Kidney epithelial cell (primary cell): ENCODE measurements around the gene PHF2. TPM values are rescaled to one million over a fixed set of nuclear protein-coding genes. Genes with fewer than 3 reads are reported as not detected.

Experiments
- DNase-seq: peaks from one replicate; pipeline ENCODE4 v3.0.0-alpha.2; 2010; ENCODE audit warnings: low read depth
- H3K27me3 ChIP-seq: 2 replicates; pipeline ENCODE4 v1.6.0; 2011; ENCODE audit warnings: low read length; ENCODE audit not compliant: control insufficient read depth, insufficient read depth
- H3K36me3 ChIP-seq: 2 replicates; pipeline ENCODE4 v1.5.1; 2011; ENCODE audit warnings: low read length; ENCODE audit not compliant: control insufficient read depth, insufficient read depth
- H3K4me3 ChIP-seq: 2 replicates; pipeline ENCODE4 v1.5.1; 2011; ENCODE audit warnings: low read depth, mild to moderate bottlenecking, control low read depth, low read length
- total RNA-seq: library from RNA; depleted of rRNA; stranded (reverse); fragments of >200 nt; gene quantifications from 2 replicates; pipeline ENCODE4 v1.2.3, GENCODE V29; 2015
- TF ChIP-seq, protein P1 (sequence below): IDR thresholded peaks from 2 replicates; pipeline ENCODE4 v1.5.1; 2011; ENCODE audit warnings: mild to moderate bottlenecking, moderate library complexity, low read length, control low read depth, inconsistent platforms; ENCODE audit not compliant: insufficient read depth, poor library complexity, severe bottlenecking

Gene PHF2
- total RNA-seq, result 20.4 and 22.3 TPM in 2 replicates

DNA sequence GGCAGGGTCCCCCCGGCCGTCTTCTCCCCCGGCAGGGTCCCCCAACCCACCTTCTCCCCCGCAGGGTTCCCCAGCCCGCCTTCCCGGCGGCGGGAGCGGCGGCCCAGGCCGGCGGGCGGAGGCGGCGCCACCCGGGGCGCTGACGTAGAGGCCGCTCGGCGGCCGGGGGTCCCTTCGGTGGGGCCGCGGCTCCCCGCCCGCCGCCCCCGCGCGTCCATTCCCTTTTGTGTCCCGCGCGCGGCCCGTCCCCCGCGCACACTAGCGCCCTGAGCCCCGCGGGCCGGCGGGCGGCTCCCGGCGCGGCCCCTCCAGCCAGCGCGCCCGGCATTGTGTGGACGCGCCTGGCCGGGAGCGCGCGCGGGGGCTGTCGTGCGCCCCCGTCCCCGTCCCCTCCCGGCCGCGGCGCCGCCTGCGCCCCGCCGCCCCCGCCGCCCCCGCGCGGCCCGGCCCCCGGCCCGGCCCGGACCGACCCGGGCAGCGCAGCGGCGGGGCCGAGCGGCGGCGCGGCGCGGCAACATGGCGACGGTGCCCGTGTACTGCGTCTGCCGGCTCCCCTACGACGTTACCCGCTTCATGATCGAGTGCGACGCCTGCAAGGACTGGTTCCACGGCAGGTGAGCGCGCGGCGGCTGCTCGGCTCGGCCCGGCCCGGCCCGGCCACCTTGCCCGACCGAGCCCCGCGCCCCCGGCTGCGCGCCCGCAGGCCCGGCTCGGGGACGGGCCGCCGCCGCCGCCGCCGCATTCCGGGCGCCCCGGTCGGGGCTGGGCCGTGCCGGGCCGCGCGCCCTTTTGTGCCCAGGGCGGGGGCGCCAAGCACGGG is at the start of gene PHF2:
TSS of gene PHF2 (plus strand) at position 327 of the 820 bp plus-strand sequence. CDS start at position 517, 190 bp downstream.
- no peaks in the 10 kb centered on the region for H3K27me3 ChIP-seq

DNA sequence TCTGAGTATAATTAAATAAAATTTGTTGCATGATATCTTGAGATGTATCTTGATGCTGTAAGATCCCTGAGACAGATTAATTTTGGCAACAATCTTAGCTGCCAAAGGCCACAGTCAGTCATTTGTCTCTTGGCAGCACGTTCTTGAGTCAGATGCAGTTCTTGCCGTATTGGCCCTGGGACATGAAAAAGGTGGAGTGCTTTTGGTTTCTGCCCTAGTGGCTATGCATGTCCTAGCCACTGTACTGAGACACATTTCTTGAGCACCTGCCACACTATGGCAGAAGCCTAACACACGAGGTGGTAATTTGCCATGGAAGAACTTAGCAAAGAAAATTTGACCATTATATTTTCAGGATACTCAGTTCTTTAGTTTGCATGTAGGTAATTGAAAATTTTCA is 45.0 kb upstream of the PHF2 start:
- no peak for DNase-seq
- TF ChIP-seq, protein P1, sequence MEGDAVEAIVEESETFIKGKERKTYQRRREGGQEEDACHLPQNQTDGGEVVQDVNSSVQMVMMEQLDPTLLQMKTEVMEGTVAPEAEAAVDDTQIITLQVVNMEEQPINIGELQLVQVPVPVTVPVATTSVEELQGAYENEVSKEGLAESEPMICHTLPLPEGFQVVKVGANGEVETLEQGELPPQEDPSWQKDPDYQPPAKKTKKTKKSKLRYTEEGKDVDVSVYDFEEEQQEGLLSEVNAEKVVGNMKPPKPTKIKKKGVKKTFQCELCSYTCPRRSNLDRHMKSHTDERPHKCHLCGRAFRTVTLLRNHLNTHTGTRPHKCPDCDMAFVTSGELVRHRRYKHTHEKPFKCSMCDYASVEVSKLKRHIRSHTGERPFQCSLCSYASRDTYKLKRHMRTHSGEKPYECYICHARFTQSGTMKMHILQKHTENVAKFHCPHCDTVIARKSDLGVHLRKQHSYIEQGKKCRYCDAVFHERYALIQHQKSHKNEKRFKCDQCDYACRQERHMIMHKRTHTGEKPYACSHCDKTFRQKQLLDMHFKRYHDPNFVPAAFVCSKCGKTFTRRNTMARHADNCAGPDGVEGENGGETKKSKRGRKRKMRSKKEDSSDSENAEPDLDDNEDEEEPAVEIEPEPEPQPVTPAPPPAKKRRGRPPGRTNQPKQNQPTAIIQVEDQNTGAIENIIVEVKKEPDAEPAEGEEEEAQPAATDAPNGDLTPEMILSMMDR, result no peak
- H3K4me3 ChIP-seq, result no peak overlapping the region
- no peaks in the 10 kb centered on the region for H3K27me3 ChIP-seq
- no peaks in the 10 kb centered on the region for H3K36me3 ChIP-seq

More for the DNA sequence above, at the start of gene PHF2:
- H3K36me3 ChIP-seq, result no peaks in the 10 kb centered on the region
- no peak for DNase-seq
- H3K4me3 ChIP-seq, result peak within 1 kb of the TSS; percentile 68
- TF ChIP-seq, protein P1, result no peak

DNA sequence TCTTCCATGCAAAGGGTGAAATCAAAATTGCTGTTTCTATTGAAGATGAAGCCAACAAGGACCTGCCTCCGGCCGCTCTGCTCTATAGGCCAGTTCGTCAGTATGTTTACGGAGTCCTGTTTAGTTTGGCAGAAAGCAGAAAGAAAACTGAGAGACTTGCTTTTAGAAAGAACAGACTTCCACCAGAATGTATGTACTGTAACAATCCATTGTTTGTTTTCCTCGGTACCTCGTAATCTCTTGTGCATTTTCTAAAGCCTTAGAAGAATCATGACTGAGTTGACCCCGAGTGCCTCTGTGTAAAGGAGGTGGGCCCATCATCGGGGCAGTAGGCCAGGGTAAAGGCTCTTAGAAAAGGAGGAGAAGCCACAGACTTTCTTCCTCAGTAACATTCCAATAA is 44.2 kb upstream of the PHF2 start:
- DNase-seq, result no peak
- TF ChIP-seq, protein P1, result no peak
- no peaks in the 10 kb centered on the region for H3K36me3 ChIP-seq
- H3K4me3 ChIP-seq, result no peak overlapping the region
- no peaks in the 10 kb centered on the region for H3K27me3 ChIP-seq

DNA sequence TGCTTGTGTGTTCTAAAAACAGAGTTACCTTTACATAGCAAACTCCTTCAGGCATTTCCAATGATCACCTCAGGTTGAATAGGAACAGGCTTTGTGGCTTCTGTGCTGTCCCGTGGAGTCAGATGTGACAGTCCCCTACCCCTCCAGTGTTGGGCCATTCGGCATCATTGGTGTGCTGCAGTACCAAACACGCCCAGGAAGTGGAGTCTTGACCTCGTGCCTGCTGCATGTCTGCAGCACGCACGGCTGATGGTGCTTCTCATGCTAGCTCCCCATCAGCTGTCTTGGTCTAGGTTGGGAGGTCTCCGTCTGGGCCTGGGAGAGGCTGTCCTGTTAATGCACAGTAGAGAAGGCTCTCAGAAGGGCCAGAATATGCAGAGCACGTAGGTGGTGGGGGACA is 42.5 kb upstream of the PHF2 start:
- Histone ChIP-seq H3K4me3 (no peak overlapping the region), H3K27me3 (no peaks in the 10 kb centered on the region), H3K36me3 (no peaks in the 10 kb centered on the region)
- no peak for DNase-seq
- TF ChIP-seq, protein P1, result no peak

DNA sequence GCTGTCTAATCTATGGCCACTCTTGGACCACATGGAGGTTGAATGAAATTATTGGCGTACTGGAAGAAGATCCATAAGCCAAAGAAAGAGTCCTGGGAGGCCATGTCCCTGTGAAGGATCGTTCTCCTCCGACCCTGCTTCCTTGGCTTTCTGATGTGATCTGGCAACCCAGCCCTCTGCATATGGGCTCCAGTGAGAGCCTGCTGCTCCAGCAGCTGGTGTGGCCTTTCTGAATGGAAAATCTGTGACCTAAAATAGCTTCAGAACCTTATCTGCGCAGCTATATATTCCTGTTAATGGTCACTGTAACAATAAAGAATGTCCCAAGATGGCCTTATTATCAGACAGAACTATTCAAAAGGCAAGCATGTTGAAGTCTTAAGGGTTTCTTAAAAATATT is 40.2 kb upstream of the PHF2 start:
- Histone ChIP-seq H3K36me3 (peaks cover 3% of the 10 kb centered on the region), H3K27me3 (no peaks in the 10 kb centered on the region), H3K4me3 (no peak overlapping the region)
- no peak for DNase-seq
- TF ChIP-seq, protein P1, result no peak

DNA sequence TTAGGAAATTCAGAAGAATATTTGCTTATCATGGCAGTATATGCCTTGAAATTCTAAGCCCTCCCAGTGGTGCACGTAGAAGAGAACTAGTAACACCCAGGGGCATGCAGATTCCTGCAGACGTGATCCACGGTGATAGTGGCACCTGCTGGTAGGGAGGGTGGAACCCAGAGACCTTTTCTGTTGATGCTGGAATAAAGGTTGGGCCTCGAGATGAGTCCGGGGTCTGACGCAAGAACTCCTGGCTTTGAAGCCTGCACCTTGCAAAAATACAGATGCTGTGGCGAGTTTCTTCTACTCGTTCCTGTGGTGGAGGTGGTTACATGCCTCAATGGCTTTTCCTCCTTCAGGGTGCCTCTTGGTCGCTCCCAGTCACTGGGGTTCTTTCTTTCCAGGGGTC is 39.5 kb upstream of the PHF2 start:
- DNase-seq, result peak; percentile 28
- Histone ChIP-seq H3K27me3 (no peaks in the 10 kb centered on the region), H3K4me3 (no peak overlapping the region), H3K36me3 (peaks cover 3% of the 10 kb centered on the region)
- TF ChIP-seq, protein P1, result peak; percentile 18
